Eye (tissue), 1 donor: ENCODE results near the gene OR6Q1.
A peak's percentile ranks its signal among the peaks of the same experiment; 100 is the strongest.

Experiments
- DNase-seq: peaks from one replicate; pipeline ENCODE4 v3.0.0-alpha.2; 2015

OR6Q1 gene

DNA sequence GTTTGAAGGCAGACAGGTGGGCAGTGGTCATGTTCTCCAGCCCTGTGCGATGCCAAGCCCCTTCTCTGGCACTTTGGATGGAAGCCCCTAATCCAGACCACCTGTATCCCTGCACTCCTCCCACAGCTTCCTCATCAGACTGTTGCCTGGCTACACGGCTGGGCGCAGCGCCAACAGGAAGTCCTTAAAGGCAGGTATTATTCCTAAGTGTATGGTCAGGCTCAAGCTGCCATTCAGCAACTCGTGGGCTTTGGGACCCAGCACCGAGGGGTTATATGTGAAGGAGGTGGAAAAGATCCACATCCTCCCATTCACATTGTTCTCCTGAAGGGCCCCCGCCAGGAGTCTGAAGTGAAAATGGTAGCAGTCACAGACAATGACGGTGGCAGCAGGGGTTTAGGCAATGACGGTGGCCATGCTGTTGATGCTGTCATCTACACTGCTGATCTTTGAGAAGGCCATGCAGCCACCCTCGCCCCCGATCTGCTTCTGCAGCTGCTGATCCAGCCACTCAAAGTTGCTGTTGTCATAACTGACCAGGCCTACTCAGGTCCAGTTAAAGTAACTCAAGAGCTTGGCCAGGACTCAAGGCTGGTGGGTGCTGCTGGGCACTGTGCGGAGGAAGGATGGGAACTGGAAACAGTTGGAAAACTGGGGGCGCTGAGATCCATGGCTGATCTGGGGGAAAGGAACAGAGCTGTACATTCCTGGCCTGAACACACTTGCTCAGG, 27.7 kb downstream of the OR6Q1 start:
- DNase-seq: peak; percentile 12

DNA sequence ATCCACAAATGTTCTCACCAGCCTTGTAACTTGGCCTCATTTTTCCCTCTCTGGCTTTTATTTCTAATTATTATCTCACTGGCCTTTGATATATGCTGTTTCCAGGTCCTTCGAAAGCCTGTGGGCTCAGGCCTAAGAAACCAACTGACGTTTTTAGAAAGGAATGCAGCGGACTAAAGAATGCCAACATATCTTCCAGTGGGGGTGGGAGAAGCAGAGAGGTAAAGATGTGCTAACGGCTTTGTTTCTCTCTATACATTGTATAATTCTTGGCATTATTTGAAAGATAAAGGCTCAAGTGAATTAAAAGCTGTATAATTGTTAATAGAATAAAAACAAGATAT, 28.2 kb downstream of the OR6Q1 start:
- peak; percentile 74 for DNase-seq

- DNase-seq: no peak
These were observed 29.8 kb downstream of the OR6Q1 start for GRCh38 chr11:58060535-58060934.

DNA sequence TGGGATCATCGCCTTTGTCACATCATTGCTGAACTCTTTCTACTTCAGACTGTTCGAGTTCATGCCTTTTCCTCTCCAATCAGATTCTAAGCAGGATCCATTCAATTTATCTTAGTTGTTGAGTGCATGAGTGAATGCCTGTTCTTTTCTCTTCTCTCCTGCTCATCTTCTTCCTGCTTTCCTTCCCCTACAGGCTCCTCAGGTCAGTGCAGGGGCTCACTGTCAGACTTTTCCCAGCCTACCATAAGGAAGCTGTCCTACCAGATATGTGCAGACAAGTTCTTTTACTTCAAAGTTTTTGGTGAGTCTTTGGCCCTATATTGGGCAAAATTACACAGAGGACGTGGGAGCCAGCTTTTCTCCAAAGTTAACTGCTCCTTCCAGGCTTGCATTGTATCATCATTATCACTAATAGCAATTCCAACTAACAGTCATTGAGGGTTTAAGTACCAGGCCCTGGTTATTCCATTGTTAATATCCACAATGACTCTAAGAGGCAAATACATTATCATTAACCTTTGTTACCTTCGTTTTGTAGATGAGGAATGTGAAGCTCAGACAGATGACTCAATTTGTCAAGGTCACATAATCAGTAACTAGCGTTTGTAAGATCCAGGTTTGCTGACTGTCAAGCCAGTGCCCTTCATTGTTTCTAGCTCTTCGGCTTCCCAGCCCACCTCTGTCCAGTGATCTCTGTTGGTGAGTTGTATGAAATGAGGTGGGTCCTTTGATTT, 30.4 kb downstream of the OR6Q1 start:
- no peak for DNase-seq

DNA sequence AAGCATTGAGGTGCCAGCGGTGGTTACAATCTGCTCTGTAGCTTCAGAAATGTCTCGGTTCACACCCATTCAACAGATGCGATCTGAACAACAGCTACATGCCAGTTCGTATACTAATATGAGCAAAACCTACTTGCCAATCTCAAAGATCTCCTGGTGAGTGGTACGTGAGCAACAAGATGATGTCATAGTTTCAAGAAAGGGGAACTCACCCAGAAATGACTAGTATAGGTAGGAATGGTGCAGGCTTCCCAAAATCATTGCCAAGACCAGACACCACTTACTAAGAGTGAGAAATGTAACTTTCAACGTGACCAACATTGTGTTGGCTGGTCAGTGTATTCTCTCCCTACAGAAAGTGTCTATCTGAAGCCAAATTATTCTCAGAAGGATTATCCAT, 31.1 kb downstream of the OR6Q1 start:
- DNase-seq: no peak

DNA sequence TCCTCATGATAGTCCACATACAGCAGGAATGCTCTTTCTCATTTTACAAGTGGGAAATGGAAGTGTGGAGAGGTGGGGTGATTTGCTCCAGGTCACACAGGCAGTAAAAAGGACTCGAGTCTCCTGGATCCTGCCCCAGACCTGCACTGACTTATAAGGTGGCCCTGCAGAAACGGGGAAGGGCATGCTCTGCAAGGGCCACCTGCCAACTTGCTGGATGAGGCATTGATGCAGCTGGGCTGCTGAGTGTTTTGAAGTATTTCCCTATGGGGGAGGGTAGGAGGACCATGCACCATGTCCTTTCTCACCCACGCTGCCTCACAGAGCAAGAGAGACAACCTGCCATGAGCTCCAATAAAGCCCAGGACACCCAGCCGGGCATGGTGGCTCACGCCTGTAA, 36.9 kb downstream of the OR6Q1 start:
- DNase-seq: no peak

DNA sequence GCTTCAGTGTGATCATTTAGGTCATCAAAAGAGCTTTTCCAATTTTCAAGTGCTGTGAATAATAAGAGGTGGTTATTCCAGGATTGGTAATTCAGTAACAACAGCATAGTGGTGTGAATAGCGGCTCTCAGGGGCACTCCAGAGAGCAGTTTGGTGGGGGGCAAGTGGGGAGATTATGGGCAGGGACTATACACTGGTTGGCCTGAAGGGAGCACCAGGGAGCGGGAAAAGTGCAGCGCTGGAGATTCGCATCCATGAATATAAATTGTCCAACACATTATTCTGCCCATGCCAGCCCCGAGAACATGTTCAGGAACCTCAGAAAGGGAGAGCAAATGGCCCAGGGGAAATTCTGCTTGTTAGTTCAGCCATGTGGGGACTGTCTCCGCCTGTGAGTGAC, 37.9 kb downstream of the OR6Q1 start:
- DNase-seq: no peak

DNA sequence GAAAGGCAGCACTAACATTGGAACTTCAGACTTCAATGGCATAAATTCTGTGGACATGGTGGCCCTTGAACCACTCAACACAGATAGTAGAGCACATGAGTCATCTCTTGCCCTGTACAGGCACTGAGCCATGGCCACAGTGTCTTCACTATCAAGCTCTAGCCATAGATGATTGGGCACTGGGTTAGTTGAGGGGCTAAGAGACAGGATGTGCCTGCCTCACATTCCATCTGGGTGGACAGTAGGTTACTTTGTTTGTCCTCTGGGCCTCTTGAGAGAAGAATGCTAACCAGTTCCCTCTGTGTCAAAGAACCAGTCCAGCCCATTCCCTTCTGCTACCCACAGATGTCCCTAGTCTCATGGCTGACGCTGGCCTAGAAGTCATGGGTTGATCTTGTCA, 39.8 kb downstream of the OR6Q1 start:
- DNase-seq: no peak

DNA sequence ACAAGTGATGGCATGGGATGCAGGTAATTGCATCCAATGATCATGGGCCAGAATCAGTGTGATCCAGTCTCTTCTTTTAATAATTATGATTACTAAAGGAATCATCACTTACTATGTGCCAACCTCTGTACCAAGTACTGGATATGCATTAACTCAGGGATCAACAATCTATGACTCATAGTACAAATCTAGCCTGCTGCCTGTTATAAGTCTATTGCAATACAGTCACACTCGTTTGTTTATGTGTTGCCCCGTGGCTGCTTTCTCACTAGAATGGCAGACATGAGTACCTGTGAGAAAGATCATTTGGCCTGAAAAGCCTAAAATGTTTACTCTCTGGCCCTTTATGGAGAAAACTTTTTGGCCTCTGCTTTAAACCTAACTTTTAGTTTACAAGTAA, 45.0 kb downstream of the OR6Q1 start:
- DNase-seq: no peak
